ENCODE results near the gene MYH6.
"Not testable (repeated sequence)": the region's sequence is repeated elsewhere in the genome, so short reads cannot be mapped to it uniquely, and the experiment has no call there.

Gene MYH6

GRCh38 chr14:23407516-23408306 lies at the start of gene MYH6:
Gene MYH6, minus strand, starts transcription at chr14:23408273. Its CDS starts 1,050 bp downstream, at chr14:23407223.
- Mint-ChIP-seq H3K36me3 (no peaks in the 10 kb centered on the region), H3K9me3 (no peaks in the 10 kb centered on the region), H3K4me1 (no peaks in the 10 kb centered on the region), H3K27ac (no peak within 1 kb of the TSS), H3K4me3 (no peak within 1 kb of the TSS), H3K27me3 (no peaks in the 10 kb centered on the region)

GRCh38 chr14:23456883-23457586 lies 49.0 kb upstream of the MYH6 start:
- H3K4me3 Mint-ChIP-seq, H3K4me1 Mint-ChIP-seq, H3K27ac Mint-ChIP-seq, H3K9me3 Mint-ChIP-seq, H3K36me3 Mint-ChIP-seq: not testable (repeated sequence)
- peaks cover 23% of the 10 kb centered on the region for H3K27me3 Mint-ChIP-seq

GRCh38 chr14:23454445-23454856 lies 46.4 kb upstream of the MYH6 start:
- H3K36me3 Mint-ChIP-seq = no peaks in the 10 kb centered on the region
- H3K4me3 Mint-ChIP-seq = no peak overlapping the region
- H3K4me1 Mint-ChIP-seq = no peaks in the 10 kb centered on the region
- H3K27me3 Mint-ChIP-seq = peaks cover 19% of the 10 kb centered on the region
- H3K27ac Mint-ChIP-seq = no peak overlapping the region
- no peaks in the 10 kb centered on the region for H3K9me3 Mint-ChIP-seq

- Mint-ChIP-seq H3K4me3 (no peak overlapping the region), H3K4me1 (no peaks in the 10 kb centered on the region), H3K27ac (no peak overlapping the region), H3K27me3 (peaks cover 17% of the 10 kb centered on the region), H3K36me3 (no peaks in the 10 kb centered on the region), H3K9me3 (no peaks in the 10 kb centered on the region)
Observed at GRCh38 chr14:23452237-23452636, 44.2 kb upstream of the MYH6 start.

- no peak overlapping the region for H3K4me3 Mint-ChIP-seq
- H3K9me3 Mint-ChIP-seq = no peaks in the 10 kb centered on the region
- no peaks in the 10 kb centered on the region for H3K36me3 Mint-ChIP-seq
- H3K27me3 Mint-ChIP-seq = peaks cover 10% of the 10 kb centered on the region
- no peak overlapping the region for H3K27ac Mint-ChIP-seq
- H3K4me1 Mint-ChIP-seq = no peaks in the 10 kb centered on the region
Observed at GRCh38 chr14:23450379-23450778, 42.3 kb upstream of the MYH6 start.

- Mint-ChIP-seq H3K27me3 (peaks cover 6% of the 10 kb centered on the region), H3K27ac (peak overlapping the region; percentile 30), H3K4me3 (no peak overlapping the region), H3K4me1 (no peaks in the 10 kb centered on the region), H3K9me3 (no peaks in the 10 kb centered on the region), H3K36me3 (no peaks in the 10 kb centered on the region)
Observed at GRCh38 chr14:23449314-23449713, 41.2 kb upstream of the MYH6 start.

GRCh38 chr14:23447361-23448350 lies 39.6 kb upstream of the MYH6 start:
- no peak overlapping the region for H3K4me3 Mint-ChIP-seq
- H3K36me3 Mint-ChIP-seq = no peaks in the 10 kb centered on the region
- H3K9me3 Mint-ChIP-seq = no peaks in the 10 kb centered on the region
- H3K4me1 Mint-ChIP-seq = no peaks in the 10 kb centered on the region
- H3K27ac Mint-ChIP-seq = peak overlapping the region; percentile 30
- H3K27me3 Mint-ChIP-seq = peaks cover 2% of the 10 kb centered on the region

GRCh38 chr14:23446291-23446851 lies 38.3 kb upstream of the MYH6 start:
- H3K36me3 Mint-ChIP-seq = no peaks in the 10 kb centered on the region
- H3K27me3 Mint-ChIP-seq = peaks cover 3% of the 10 kb centered on the region
- no peak overlapping the region for H3K4me3 Mint-ChIP-seq
- H3K4me1 Mint-ChIP-seq = no peaks in the 10 kb centered on the region
- H3K9me3 Mint-ChIP-seq = no peaks in the 10 kb centered on the region
- no peak overlapping the region for H3K27ac Mint-ChIP-seq

- Mint-ChIP-seq H3K27me3 (peaks cover 3% of the 10 kb centered on the region), H3K4me3 (no peak overlapping the region), H3K27ac (no peak overlapping the region)
Observed at GRCh38 chr14:23445773-23446172, 37.7 kb upstream of the MYH6 start.

GRCh38 chr14:23444314-23444713 lies 36.2 kb upstream of the MYH6 start:
- H3K27ac Mint-ChIP-seq = no peak overlapping the region
- no peaks in the 10 kb centered on the region for H3K9me3 Mint-ChIP-seq

More at GRCh38 chr14:23445773-23446172, 37.7 kb upstream of the MYH6 start:
- Mint-ChIP-seq H3K36me3 (no peaks in the 10 kb centered on the region), H3K9me3 (no peaks in the 10 kb centered on the region), H3K4me1 (no peaks in the 10 kb centered on the region)

GRCh38 chr14:23443881-23444280 lies 35.8 kb upstream of the MYH6 start:
- Mint-ChIP-seq H3K27me3 (peaks cover 3% of the 10 kb centered on the region), H3K4me1 (no peaks in the 10 kb centered on the region), H3K27ac (no peak overlapping the region), H3K4me3 (no peak overlapping the region), H3K9me3 (no peaks in the 10 kb centered on the region), H3K36me3 (no peaks in the 10 kb centered on the region)

More at GRCh38 chr14:23444314-23444713, 36.2 kb upstream of the MYH6 start:
- Mint-ChIP-seq H3K4me1 (no peaks in the 10 kb centered on the region), H3K4me3 (no peak overlapping the region), H3K36me3 (no peaks in the 10 kb centered on the region), H3K27me3 (peaks cover 3% of the 10 kb centered on the region)

- Mint-ChIP-seq H3K27ac (no peak overlapping the region), H3K9me3 (no peaks in the 10 kb centered on the region), H3K36me3 (no peaks in the 10 kb centered on the region), H3K4me1 (no peaks in the 10 kb centered on the region), H3K27me3 (peaks cover 3% of the 10 kb centered on the region), H3K4me3 (no peak overlapping the region)
Observed at GRCh38 chr14:23443411-23443812, 35.3 kb upstream of the MYH6 start.

- H3K27ac Mint-ChIP-seq = no peak overlapping the region
- H3K27me3 Mint-ChIP-seq = peaks cover 3% of the 10 kb centered on the region
- no peak overlapping the region for H3K4me3 Mint-ChIP-seq
- no peaks in the 10 kb centered on the region for H3K4me1 Mint-ChIP-seq
- no peaks in the 10 kb centered on the region for H3K9me3 Mint-ChIP-seq
- H3K36me3 Mint-ChIP-seq = no peaks in the 10 kb centered on the region
Observed at GRCh38 chr14:23442721-23443356, 34.8 kb upstream of the MYH6 start.

GRCh38 chr14:23441076-23441475 lies 33.0 kb upstream of the MYH6 start:
- peaks cover 3% of the 10 kb centered on the region for H3K27me3 Mint-ChIP-seq
- H3K27ac Mint-ChIP-seq = no peak overlapping the region
- H3K36me3 Mint-ChIP-seq = no peaks in the 10 kb centered on the region

More at GRCh38 chr14:23441076-23441475, 33.0 kb upstream of the MYH6 start:
- no peak overlapping the region for H3K4me3 Mint-ChIP-seq
- no peaks in the 10 kb centered on the region for H3K9me3 Mint-ChIP-seq
- no peaks in the 10 kb centered on the region for H3K4me1 Mint-ChIP-seq

Measured in activated naive CD4-positive, alpha-beta T cell treated with anti-CD3 and anti-CD28 coated beads, Interleukin-2, amount 50 U/mL, for 24 hours (primary cell).